GM21367 (cell line): ENCODE results near the gene NOP53.
"Not testable (repeated sequence)": the region's sequence is repeated elsewhere in the genome, so short reads cannot be mapped to it uniquely, and the experiment has no call there.

Experiments
- ATAC-seq: cut with Tn5 transposase; IDR thresholded peaks from one replicate; pipeline ENCODE4 v1.9.1; 2021; ENCODE audit not compliant: unreplicated experiment

The NOP53 gene

GRCh38 chr19:47803148-47803547, 57.8 kb downstream of the NOP53 start:
- not testable (repeated sequence) for ATAC-seq

GRCh38 chr19:47803671-47804070, 58.3 kb downstream of the NOP53 start:
- not testable (repeated sequence) for ATAC-seq

- ATAC-seq = not testable (repeated sequence)
Observed at GRCh38 chr19:47804451-47804850, 59.1 kb downstream of the NOP53 start, which contains the start of gene TPRX1. TSS of gene TPRX1 (minus strand) at chr19:47804551. CDS start at chr19:47804539, 12 bp downstream.

DNA sequence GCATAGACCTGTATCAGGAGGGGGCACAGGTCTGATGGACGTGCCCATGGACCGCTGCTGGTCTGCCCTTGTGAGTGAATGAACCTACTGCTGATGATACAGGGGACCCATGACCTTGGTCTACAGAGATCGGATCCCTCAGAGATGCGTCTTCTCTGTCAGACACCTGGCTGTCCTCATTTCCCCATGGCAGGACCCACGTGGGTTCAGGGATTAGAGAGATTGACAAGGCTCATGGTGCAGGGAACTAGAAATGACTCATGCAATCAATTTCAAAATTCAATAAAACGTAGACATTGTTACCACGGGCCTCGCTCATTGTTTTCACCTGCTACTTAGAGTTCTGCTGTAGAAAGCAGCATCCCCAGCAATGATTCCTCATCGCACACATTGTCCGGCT, 60.0 kb downstream of the NOP53 start:
- no peak for ATAC-seq

DNA sequence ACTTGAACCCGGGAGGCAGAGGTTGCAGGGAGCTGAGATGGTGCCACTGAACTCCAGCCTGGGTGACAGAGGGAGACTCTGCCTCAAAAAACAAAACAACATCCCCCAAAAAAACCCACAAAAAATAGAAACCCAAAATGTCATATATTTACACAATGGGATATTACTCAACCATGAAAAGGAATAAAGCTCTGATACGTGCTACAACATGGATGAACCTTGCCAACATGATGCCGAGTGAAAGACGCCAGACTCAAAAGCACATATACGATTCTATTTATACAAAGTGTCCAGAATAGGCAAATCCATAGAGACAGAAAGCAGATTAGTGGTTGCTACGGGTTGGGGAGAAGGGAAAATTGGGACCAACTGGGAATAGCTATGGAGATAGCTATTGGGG, 61.1 kb downstream of the NOP53 start:
- ATAC-seq = no peak
